NAMALWA (cell line): ENCODE results near the gene FAM174B.

Experiments used
- DNase-seq: peaks from one replicate; pipeline ENCODE4 v3.0.0-alpha.2; 2015; ENCODE audit warnings: low spot score

FAM174B gene

DNA sequence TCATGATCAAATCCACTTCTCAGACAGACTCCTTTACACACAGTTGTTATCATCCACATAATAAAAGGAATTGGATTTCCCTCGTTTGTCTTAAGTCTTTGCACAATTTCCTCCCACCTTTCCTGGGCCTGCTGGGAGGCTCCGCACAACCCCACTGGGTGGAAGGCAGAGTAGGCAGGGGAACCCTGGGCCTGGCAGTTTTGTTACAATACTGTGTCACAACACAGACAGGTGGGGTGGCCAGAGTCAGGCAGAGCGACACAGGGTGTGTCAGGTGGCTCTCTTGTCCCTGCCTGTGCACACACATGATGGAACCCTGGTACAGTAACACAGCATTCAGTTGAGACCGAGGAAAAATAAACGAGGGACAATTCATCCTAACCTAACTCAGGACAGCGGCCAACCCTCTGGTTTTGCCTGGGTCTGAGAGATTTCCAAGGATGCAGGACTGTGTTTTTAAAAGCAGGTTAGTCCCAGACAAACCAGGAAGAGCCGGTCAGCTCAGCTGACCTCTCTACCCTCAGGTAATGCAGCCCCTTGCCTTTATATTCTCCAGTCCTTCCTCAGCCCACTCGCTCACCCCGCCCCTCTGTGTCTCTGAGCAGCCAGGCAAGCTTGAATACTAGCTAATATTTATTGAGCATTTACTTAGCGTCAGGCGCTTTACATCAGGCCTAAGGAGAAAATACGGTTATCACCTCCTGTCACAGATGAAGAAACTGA is 8.8 kb upstream of the FAM174B start:
- no peak for DNase-seq

DNA sequence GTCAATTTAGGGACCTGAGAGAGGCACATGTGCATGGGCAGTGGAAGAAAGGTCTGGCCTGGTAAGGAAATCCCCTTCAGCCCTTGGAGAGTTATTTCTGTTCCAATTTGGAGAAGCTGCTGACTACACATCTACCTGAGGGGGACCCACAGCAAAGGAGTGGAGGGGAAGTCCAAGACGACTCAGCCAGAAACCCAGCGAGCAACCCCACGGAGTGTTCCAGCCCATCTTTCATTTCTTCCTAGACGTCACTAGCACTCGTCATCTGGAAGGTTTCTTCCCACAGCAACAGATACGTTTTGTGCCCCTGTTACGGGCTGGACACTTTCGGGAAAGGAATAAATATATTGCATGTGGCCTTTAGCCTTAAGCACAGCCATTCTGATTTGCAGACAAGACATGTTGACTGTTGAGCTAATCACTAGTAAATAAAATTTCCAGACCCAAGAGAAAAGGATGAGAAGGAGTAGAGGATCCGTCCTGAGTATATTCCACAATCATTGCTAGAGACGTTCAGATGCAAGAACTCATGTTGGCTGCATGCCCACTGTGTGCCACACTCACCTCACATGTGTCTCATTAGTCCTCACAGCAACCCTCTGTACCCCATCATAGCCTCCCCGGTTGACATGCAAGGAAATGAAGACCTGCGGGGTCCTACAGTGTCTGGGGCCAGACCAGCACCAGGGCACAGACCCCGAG is 7.8 kb upstream of the FAM174B start:
- DNase-seq: no peak

DNA sequence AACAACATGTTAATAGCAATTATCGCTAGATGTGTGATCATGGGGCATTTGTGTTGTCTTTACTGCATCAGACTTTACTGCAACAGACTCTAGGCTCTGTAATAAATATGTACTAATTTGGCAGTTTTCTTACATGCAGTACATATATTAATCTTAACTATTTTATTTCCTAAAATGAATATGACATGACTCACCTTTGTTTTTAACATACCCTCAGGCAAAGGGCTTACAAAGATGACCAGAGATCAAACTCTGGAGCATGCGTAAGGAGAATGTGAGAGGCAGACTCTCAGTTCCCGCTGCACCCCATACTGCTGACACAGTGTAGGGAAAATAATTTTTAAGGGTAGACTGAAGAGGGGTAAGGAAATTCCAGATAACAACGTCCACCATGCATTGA is 7.2 kb upstream of the FAM174B start:
- DNase-seq: no peak

DNA sequence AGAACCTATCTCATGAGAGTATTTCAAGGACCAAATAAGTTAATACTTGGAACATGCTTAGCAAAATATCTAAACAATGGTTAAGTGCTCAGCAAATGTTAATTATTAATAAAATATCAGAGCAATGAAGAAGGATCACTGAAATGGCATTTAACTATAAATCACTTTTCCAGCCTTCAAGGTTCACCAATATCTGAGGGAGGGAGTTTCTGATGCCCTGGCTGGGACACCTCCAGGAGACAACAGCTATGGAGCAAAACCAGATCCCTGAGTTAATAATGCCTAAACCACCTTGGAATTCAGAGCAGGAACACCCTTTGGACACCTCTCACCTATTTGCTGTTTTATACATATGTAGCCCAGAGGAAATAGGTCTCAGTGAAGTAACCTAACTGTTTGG is 6.4 kb upstream of the FAM174B start:
- no peak for DNase-seq

DNA sequence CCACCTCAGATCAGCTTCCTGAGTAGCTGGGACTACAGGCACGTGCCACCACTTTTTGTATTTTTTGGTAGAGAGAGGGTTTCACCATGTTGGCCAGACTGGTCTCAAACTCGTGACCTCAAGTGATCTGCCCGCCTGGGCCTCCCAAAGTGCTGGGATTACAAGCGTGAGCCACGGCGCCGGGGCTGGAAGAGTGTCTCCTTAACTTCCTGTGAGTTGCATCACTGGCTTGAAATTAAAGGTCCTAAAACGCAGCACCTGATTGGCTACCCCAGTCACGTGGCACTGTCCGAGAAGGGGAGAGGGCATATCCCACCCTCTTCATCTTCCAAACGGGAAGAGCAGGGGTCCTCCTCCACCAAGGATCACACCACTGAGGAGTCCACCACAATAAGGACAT is 5.5 kb upstream of the FAM174B start:
- DNase-seq: no peak

DNA sequence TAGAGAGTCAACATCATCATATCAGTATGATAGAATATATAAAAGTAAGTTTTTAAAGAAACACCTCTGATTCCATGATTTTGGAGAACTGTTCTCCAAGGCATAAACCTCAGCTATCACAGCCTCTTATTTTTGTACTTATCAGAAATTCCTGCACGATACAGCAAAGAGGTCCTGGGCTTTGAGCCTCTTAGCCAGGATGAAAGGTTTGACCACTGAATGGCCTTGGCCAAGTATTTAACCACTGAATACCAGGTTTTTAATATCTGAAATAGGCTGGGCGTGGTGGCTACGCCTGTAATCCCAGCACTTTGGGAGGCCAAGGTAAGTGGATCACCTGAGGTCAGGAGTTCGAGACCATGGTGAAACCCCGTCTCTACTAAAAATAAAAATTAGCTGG is 1.9 kb upstream of the FAM174B start:
- no peak for DNase-seq

DNA sequence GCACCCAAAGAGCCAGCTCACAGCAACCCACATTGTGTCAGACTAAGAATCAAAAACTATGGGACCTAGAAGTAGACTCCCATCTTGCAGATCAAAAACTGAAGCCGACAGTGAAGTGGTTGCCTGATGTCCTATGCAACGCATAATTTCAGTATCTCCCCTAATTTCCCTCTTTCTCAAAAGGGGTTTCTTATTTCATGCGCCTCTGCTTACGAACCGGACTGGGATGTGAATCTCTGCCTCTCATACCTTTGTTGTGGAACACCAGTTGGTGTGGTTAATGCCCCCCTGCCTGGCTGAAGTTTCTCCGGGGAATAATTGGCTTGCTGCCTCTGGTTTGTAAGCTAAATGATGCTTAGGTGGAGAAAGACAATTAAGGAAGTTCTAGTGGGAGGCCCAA is 514 bp upstream of the FAM174B start:
- no peak for DNase-seq

DNA sequence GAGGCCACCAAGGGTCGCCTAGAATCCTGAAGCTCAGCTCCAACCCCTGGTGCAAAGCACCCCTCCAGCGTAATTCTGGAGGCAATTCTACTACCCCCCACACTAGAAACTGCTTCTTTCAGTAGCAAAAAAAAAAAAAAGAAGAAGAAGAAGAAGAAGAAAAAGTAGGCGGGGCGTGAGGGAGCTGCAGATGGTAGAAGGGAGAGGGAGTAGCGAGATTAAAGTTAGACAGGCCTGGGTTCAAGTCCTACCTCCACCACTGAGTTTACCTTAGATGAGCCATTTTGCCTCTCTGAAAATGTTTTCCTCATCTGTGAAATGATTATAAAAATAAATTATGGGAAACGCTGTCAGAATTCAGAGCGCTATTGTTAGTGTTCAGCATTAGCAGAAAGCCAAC is 913 bp downstream of the FAM174B start:
- no peak for DNase-seq

DNA sequence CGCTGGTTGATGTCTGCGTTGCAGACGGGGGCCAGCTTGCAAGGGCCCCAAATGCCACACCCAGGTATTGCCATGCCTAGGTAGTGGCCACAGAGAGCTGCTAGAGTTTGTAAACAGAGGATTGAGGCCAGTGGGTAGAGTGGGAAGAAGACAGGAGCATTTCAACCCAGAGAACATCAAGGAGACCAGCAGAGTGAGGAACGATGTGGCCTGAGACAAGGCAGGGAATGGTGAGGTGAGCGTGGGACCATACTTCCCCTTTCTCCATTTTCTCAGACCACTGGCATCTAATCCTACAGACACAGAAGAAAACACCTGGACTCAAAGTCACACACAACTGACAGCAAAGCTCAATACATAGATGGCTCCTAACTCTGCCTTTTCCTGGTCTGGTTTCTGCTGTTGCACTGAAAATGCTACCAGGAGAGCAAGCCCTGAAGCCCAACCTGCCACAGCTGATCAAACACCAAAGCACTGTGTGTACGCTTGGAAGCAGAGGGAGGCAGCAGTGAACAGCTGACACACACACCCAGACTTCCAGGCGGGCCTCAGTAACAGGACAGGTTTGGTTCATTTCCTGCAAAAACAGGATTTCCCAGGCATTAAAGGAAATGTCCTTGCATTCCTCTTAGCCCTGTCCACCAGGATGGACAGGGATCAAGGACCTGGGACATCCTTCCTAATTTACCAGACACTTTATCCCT is 1.6 kb downstream of the FAM174B start:
- no peak for DNase-seq

DNA sequence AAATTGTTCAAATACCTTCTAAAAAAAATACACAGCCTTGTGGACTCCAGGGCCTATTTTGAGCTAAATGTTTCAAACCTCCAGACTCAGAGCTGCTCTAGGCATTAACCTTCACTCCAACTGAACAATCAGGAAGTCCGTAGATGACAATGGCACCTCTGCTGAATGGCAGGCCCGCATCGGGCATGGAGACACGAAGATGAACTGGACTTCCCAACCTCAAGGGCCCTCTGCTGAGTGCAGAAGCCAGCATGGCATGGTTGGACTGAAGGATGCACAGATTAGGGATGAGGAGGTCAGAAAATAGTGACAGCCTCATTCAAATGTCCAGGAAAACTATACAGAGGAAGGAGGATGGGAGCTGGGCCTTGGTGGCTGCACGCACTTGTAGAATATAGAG is 2.2 kb downstream of the FAM174B start:
- DNase-seq: no peak

DNA sequence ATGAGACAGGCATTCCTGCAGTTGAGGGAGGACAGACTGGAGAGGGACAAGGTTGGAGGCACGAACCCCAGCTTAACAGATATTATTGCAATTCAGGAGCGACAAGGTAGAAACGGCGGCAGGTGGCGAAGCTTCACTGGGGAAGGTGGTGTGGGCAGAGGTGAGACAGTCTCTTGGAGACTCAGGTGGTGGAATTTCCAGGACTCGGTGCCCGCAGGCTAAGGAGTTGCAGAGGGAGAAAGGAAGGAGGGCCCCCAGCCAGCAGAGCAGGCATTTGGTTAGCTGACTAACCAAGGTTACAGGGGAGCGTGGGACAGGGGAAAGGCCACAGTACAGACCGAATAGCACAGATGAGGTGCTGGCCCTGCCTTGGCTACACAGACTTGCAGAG is 3.0 kb downstream of the FAM174B start:
- DNase-seq: no peak

DNA sequence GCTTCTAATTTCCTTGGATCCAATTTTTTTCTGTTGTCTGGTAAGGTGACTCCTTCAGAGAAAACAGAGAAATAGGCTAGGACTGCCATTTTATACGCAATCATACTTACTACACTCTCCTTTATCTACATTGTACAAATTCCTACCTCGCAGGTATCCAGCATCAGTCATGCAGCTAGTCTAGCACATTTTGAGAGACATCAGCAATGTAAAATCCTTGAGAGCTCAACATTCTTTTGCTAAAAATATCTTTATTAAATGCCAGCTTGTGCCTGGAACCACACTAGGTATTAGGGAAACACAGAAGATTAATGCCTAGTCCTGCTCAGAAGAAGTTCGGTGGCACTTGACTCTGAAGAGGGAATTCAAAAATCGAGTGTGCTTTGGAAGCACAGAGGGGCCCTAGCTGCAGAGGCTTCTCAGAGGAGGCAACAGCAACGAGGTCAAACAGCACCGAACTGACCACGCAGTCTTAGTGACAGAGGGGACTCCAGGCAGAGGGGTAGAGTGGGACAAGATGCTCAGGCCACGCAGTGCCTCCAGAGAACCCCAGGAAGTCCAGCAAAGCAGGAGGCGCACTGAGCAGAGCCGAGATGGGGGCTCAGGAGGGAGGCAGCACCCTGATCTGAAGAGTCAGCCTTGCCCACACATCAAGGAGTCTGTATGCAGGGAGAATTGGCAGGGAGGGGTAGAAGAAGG is 3.5 kb downstream of the FAM174B start:
- no peak for DNase-seq

DNA sequence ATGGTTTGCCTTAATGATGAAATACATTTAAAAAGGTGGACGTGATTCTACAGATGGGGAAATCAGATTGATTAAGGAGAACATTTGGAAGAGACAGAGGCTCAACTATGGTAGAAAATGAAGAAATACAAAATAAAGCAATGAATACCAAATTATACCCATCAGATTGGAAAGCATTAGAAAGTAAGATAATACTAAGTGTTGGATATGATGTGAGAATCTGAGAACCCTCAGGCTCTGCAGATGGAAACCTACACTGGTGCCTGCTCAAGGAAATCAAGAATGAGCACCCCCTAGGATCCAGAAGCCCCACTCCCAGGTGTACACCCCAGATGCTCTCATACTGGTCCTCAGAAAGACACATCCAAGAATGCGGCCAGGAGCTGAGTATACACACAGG is 4.6 kb downstream of the FAM174B start:
- no peak for DNase-seq

DNA sequence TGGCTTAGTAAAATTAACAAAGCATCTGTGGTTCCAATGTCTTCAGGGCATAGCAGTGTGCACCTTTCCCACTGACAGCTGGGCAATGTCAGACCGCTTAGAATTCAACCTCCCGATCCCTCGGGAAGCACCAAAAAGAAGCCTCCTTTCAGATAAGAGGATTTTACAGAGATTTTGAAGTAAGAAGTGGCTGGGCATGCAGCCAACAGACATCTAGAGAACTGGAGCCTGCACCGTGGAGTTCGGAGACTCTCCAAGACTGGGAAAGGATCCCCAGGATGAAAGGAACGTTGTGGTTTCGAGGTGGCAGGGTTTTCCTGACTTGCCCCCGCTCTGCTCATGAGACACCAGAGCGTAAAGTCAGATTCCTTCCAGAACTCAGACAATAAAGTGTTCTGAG is 5.3 kb downstream of the FAM174B start:
- DNase-seq: no peak

DNA sequence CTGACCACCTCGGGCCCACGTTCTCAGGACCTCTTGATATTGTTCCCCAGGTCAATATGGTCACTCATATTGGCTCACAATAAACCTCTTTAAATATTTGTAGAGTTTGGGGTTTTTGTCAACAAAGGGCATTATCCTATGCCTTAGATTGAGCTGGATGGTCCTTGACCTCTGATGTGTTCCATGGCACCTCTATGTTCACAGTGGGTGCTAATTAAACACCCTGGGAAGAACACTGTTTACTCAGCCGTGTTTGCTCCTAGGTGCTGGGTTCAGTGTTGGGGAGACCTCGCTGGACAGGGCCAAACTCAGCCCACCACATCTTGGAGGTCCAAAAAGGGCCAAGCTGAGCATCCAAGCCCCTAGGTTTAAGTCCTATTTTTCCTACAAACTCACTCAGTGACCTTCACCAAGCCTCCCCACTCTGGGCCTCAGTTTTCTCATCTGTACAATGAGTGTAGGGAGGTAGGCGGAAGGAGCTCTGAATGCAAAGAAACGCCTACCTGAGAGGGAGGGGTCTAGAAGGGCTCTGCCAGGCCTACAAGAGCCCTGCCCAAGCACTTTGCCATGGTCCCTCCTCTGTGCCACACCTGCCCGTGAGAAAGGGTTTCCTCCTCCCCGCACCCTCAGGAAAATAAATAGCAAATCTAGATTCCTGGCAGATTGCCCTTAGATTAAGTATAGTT is 7.2 kb downstream of the FAM174B start:
- no peak for DNase-seq

DNA sequence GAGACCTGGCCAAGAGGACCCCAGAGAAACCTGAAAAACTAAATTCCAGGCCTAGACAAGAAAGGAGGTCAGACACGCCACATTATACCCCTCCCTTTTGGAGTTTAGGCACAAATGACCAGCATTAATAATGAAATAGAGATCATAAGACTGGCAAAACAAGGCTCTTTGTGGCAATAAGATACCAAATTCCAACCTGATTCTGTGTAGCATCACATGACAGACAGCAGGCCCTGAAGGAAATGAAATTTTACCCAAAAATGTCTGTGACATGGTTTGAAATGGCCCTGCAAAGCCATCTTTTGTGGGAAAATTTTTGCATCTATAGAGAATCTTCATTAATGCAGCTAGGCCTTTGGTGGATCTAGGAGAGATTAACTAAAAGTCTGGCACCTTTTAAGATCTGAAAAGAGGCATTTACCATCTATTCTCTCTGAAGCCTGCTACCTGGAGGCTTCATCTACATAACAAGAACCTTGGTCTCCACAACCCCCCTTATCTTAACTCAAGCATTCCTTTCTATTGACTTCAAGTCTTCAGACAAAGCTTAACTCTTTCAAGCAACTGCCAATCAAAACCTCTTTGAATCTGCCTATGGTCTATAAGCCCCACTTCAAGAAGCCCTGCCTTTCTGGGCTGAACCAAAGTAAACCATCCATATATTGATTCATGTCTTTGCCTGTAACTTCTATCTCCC is 8.0 kb downstream of the FAM174B start:
- DNase-seq: no peak

DNA sequence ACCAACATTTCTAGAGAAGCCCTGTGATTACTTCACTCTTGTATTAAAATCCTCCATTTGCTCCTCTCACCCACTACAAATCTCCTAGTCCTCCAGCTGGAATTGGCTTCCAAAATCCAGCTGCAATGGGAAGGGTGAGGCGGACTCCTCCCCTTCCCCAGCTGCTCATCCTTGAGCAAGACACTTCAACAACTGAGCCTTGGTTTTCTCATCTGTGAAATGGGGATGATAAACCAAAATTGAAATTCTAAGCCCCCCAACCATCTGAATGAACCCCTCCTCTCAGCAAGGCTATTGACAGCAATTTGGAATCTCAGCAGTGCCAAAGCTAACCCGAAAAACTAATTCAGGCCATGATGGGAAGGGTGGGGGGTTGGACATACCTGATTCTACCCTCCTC is 9.4 kb downstream of the FAM174B start:
- no peak for DNase-seq

DNA sequence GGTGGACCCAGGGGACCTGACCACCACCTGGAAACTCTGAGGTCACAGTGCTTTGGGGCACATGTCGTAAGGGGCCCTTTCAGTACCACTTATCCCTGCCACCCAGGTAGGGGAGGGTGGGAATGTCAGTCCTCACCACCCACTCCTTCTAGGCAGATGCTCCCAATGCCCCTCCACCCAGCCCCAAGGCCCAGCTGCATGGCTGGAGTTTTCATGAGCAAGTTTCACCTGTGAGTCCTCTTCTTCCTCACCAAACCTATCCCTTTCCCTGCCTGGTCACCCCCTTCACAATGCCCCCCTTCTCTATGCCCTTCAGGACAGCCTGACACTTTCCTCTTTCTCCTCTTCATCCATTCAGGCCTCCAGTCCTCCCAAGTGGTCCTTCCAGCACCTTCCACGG is 9.8 kb downstream of the FAM174B start:
- DNase-seq: no peak

DNA sequence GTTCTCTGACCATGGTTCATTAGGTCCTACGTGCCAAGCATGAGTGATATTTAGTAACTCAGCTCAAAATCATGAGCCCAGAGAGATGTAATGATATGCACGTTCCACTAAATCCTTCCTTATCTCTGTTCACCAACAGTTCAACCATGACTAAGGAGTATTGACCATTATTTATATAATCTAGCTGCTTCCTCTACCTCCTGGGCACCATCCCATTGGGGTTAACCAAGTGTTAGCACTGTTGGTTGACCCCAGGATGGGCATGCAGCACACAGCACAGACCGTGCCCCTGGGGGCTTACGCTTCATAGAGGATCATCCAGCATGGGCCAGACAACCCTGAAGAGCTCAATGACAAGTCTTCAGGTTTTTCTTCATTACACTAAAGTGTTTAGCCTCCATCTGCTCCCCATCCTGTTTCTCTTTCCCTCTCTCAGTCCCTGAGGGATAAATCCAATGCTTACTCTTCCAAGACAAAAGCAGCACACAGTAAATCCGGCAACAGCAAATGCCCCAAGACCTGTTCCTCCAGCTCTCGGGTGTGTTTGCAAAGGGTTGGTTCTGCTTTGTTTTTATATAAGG is 10.4 kb downstream of the FAM174B start:
- no peak for DNase-seq

DNA sequence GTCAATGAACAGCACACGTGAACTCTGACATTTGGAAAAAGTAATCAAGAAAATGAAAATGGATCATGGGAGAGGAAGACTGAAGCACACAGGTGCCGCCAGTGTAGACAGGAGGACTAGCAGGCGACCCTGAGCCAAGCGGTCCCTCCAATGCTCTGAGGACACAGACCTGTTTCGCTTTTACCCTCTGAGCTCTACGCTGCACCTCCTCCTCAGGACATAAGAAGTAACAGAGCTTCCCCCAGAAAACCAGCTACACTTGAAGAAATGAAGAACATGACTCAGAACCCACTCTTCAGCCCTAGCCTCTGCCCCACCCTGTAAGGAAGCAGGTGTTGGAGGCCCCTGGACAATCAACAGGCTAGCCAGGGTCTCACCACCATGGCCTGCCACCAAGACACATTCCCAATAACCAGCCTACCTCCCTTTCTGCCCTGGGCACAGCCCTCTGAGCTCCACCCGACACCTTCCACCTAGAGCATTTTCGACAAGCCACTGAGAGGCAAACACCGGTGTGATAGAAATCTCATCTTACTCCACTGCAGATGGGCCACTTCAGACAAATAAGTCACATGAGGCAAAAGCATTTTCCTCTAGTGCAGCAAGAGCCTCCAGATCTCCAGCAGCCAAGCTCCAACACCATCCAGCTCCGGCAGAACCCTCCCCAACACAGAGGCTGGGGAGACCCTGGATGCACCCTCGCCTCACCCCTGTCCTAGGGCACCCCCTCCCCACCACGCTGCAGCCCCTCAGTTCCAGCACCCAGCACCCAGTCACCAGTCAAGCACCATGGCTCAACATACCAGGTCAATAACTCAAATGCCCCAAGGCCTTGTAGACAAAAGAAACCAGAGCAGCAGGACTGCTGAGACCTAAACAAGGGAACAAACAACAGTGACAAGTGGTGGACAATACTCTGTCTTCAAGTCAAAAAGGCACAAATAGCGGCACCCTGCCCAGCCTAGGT is 11.4 kb downstream of the FAM174B start:
- no peak for DNase-seq
